HG02870 (cell line): ENCODE data around the gene NIPA2.
A peak's percentile ranks its signal among the peaks of the same experiment; 100 is the strongest.

Source experiments
- ATAC-seq: cut with Tn5 transposase; IDR thresholded peaks from one replicate; pipeline ENCODE4 v1.9.1; 2021; ENCODE audit warnings: mild to moderate bottlenecking, moderate library complexity; ENCODE audit not compliant: unreplicated experiment

NIPA2 gene

DNA sequence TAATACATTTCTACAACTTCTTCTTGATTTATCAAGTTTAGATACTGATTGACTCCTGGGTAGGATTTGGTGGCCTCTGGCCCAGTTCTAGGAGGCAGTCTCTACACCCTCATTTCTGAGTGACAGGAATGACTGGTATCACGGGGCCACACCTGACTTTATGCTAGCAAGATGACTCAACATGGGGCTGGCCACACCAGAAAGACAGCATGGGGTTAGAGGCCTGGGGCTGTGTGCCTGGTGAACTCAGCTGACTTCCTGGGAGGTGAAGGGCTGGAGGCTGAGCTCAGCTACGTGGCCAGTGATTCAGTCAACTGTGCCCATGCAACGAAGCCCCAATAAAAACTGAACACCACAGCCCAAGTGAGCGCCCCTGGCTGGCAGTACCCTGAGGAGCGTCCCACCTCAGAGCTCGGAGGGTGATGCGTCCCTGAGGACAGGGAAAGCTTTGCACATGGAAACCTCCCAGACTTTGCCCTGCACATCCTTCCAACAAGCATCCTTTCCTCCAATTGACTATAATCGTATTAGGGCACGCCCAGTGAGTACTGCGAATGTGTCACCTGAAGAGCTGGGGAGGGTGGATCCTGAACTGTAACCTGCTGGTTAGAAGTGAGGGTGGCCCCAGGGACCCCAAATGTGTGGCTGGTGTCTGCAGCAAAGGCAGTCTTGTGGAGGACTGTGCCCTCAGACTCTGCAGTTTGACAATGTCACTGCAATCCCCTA is 57.2 kb downstream of the NIPA2 start:
- ATAC-seq, result peak; percentile 96

DNA sequence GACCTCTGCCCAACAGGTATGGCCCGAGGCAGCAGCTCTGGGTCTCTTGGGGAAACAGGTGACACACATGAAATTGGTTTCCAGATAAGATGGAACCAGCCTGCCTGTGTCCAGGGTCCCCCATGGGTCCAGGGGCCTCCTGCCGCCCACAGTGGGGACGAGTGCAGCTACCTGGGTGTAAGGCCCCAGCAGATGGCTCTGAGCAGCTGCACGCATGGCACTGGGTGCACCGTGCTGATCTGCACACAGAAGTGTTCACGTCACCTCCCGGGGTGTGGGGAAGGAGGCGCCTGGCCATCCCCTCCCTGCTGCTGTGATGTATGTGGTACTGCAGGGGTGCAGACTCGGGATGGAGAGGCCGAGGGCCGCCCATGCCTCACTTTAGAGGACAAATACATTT is 63.6 kb downstream of the NIPA2 start:
- no peak for ATAC-seq

DNA sequence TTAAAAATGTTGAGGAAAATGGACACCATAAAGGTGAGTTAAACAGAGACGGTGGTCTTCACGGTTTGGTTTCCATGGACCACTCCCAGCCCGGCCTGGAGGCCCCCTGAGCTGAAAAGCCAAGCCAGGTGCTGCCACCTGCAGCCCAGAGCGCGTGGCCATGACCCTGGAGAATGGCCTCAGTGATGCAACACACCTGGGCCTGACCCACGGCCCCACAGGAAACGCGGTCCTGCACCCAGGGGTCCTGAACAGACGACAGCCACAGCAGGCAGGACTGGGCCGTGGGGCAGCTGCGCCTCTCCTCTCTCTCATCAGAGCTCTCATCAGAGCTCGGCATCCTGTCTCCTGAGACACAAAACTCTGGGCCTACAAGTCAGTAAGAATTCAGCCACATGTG is 64.1 kb downstream of the NIPA2 start:
- ATAC-seq, result no peak

DNA sequence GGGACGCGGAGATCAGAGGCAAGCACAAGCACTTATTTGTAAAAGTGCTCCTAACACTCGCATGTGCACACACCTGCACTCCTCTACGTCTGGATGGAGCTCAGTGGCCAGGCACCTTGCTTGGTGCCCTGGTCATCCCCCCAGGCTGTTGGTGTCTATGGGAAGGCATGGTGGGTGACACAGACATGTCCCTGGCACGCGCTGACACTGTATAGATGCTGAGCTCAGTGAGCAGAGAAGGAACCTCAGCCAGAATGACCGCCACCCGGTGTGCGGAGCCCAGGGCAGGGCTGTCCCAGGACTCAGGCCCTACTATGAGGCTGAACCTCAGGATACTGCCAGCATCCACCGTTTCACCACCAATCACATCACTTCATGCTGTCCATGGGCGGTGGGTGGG is 64.5 kb downstream of the NIPA2 start:
- no peak for ATAC-seq

DNA sequence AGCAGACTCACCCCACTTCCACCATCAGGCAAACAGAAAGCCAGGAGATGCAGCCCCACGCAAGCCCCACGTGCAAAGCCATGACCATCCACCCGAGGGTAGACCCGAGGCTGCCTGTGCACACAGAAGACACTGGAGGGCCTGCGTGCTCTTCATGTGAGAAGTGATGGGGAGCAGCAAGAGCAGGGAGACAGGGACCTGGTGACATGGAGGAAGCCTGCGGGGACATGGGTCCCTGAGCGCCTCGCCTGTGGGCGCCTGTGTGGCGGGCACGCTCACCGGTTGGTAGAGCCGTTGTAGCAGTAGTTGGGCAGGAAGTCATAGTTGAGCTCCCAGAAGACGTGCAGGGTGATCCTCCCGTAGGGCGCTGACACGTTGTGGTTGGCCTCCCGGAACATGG is 65.0 kb downstream of the NIPA2 start:
- ATAC-seq, result no peak

DNA sequence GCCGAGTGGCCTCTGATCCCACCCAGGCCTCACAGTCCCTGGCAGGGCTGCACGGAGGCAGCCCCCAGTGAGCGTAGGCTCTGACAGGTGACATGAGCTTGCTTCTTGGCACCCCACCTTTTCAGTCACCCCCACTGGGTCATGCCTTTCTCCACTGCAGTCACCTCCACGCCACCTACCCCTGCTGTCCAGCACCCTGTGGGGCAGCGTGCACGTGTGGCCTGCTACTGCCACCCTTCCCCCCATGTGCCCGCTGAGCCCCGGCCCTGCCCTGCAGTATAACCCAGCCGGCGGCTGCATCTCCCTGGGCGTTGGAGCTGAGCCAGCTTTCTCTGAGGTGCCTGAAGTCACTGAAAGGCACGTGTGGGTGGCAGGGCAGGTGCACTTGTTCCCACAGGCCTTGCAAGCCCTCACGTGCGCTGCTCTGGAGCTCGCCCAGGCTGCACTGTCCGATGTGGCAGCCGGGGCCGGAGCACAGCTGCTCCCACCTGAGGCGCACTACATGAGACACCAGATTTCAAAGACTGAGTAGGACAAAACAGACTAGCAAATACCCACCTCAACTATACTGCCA is 65.6 kb downstream of the NIPA2 start:
- no peak for ATAC-seq

DNA sequence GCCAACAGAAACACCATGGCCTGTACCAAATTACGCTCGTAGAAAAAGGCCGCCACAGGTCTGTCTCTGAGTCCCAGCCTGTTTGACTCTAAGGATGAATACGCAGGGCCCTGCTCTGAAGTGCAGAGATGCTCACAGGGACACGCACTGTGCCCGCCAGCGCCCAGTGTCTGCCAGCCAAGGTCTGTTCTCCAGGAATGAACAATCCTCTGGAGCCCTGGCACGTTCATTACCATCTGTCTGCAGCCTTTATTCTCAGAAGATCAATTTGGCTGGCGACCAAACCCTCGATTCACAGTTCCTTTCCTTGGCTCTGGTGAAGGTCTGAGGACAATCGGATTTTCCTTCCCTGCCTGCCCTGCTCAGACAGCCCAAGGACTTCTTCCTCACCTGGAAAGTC is 66.3 kb downstream of the NIPA2 start:
- ATAC-seq, result no peak

DNA sequence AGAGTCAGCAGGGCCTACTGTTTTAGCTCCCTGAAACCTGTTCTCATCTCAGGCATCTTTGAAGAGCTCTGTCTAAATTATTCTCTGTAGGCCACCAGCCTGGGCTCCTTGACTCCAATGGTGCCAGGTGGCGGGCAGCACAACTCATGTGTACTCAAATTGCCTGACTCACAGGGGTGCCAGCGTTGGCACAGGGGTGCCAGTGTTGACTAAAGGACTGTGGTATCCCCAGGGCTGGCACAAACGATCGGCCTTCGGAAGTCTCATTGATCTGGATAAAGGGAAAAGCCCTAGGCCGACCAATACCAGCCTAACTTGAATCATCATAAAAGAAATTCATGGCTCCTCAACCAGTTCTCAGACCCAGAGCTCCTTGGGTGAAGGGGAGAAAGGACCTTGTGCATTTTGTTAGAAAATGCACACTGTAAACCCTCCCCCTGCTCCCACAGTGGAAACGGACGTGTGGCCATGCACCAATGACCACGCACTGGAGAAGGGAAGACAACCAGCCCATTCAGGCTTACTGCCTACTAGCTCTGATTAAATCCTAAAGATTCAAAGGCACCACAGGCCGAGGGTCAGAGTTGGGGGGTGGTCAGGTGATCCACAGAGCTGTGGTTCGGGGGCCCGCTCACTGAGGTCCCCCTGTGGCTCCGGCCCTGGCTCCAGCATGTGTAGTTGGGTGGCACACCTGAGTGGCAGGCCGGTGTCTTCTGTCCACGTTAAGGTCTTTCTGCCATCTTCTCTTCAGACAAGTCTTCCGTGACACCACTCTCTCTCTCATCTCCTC is 68.9 kb downstream of the NIPA2 start:
- no peak for ATAC-seq

DNA sequence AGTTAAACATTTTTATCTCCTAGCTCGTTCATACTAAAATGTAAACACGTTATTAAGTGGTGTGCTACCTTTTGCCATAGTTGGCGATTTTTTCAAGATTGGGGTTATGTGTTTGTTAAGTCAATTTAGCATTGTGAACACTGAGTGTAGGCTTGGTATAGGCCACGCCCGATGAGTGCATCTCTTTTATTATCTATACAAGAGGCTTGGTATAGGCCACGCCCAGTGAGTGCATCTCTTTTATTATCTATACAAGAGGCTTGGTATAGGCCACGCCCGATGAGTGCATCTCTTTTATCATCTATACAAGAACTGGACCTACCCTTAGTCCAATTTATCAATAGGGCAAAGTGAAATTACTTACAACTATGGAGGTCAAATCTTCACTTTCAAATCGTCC is 70.4 kb downstream of the NIPA2 start:
- no peak for ATAC-seq

DNA sequence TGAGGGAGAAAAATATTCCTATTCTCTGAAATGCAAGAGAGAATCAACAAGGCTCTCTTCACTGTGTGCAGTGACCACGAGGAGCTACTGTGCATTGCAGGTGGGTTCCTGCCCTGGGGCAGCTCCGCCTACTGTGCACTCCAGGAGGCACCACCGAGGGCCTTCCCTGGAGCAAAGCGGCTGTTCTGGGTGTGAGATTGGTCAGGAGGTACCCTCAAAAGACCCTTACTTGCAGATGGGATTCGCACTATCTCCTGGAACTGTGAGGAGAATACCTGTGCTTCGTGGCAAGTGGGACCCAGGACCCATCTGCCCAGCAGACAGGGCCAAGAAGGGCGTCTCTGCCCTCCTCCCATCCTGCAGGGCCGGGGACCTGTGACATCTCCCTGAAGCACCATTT is 72.8 kb downstream of the NIPA2 start:
- ATAC-seq, result no peak

DNA sequence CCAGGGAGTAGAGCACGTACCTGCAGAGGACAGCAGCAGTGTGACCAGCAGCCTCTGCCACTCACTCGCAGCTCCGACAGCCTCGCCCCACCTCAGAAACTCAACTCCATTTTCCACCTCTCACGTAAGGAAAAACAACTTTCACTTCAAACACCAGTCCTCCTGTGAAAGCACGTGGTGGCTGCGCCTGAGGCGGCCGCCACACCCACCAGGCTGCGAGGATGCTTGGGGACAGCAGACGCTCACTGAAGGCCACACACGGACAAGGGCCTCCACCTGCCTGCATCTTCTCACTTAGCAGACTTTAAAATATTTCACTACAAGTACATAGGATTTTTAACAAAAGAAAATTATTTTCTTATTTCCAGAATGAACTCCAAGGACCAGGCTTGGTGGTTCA is 73.8 kb downstream of the NIPA2 start:
- ATAC-seq, result no peak

DNA sequence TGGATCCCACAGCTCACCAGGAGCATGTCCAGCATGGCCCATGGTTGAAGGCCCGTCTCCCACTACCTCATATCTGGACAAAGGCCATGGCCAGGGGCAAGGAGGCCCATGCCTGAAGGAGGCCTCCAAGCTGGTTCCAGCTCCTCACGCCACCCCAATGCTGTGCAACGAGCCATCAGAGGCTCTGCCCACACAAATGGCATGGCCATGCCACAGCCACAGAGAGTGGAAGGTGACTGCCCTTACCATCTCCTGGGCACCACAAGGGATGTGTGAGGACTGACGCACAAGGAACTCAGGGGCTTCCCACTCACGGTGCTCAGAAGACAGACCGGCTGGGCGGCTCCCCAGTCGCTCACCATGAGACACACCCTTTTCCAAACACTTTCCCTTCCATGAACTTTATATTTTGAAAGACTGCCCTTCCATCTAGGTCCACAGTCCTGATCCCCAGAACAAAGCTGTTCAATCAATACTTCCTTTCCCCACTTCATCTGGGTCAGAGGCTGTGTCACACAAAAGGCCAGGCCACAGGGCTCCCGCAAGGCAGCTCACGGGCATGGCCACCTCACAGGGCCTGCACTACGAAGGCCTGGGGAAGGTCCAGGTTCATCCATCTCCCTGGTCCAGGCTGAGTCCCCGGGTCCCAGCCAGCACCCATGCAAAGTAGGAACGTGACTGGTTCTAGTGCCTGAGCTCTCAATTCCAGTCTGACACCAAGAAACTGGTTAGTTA is 75.3 kb downstream of the NIPA2 start:
- ATAC-seq, result no peak

DNA sequence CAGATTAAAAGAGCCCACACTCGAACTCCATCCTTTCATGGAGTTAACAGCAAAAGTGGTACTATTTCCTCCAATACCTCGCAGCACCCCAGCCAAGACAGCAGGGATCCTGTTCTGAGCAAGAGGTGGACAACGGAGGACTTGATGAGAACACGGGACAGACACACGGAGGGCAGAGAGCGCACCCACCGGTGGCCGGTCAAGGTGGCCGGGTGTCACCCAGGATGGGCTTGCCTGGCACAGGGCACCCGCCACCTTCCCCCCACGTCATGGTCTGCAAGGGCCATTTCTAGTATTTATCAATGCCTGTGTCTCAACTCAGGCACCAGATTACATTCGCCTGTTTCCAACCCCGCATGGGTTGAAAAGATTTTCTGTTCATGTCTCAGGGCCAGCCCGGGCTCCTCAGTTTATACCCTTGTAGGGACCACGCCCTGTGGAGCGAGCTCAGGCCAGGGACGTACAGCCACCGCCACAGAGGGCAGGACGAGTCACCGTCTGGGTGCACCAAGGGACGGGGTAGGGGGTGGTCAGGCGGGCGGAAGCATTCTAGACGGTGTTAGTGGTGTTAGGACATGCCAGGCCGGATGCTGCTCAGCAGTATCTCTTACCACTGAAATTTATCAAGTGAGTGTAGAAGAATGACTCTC is 77.5 kb downstream of the NIPA2 start:
- no peak for ATAC-seq

DNA sequence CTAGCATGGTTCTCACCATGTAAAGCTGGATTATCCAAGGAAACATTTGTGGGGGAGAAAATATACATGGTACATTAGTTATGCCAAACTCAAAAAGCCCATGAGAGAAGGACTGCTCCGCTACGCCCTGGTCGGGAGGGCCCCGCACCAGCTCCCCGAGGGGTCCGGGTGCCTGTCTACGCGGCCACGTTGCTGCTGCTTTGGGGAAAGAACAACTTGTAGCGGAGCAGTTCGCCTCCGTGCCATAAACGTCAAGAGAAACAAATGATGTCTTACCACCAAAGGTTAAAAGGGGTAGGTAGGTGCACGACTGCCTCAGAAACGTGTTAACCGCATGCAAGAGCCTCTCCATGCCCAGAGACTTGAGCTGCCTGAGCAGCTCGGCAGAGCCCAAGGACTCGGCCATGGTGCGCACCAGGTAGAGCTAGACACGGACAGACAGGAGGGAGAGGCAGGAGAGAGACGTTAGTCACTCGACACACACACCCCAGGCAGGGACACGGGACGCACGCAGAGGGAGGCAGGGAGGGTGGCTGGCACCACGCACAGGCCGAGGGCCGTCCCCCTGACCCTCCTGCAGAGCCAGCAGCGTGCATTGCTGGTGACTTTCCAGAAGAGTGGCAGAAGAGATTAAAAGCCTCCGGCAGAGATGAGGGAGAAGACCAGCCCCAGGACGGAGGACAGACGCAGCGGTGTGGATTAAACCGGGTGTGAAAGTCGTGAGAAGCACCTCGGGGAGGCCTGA is 78.3 kb downstream of the NIPA2 start:
- no peak for ATAC-seq

DNA sequence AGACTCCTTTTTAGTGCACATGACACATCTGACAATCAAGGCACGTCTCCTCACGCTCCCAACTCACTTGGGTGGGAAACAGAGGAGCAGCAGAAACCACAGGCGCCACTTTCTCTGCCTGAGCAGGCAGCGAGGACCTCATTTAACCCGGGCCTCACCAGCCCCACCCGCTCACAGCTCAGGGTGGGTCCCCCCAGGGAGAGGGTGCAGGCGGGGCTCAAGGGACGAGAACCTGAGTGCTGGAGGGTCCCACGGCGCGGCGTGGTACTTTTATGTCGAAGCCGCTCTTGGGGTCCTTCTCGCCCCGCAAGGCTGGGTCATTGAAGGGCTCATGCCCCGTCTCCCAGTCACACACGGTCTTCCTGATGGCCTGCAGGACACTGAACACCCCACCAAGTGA is 79.1 kb downstream of the NIPA2 start:
- ATAC-seq, result no peak
